Neural progenitor cell (in vitro differentiated cells): ENCODE data around the gene RBBP4. TPM values are rescaled to one million over a fixed set of nuclear protein-coding genes. Genes with fewer than 3 reads are reported as not detected.

ENCODE experiments used
- DNase-seq: peaks from one replicate; pipeline ENCODE4 v3.0.0-alpha.2; 2016; ENCODE audit warnings: low spot score
- H2AFZ ChIP-seq: fragments of 200-600 bp; sonication (generic); replicated peaks from 2 replicates; pipeline ENCODE4 v1.6.1; 2016; ENCODE audit warnings: antibody characterized with exemption
- H3F3A ChIP-seq: fragments of 200-600 bp; sonication (generic); 2 replicates; pipeline ENCODE4 v1.6.1; 2016; ENCODE audit warnings: antibody characterized with exemption, low read depth
- H3K27ac ChIP-seq: fragments of 200-600 bp; sonication (generic); 2 replicates; pipeline ENCODE4 v1.5.1; 2016; ENCODE audit warnings: mild to moderate bottlenecking
- H3K27me3 ChIP-seq: fragments of 200-600 bp; sonication (generic); 2 replicates; pipeline ENCODE4 v1.6.1; 2016; ENCODE audit warnings: mild to moderate bottlenecking, moderate library complexity
- H3K36me3 ChIP-seq: fragments of 200-600 bp; sonication (generic); 2 replicates; pipeline ENCODE4 v1.5.1; 2016
- H3K4me1 ChIP-seq: fragments of 200-600 bp; sonication (generic); 2 replicates; pipeline ENCODE4 v1.6.1; 2016; ENCODE audit warnings: mixed run types
- H3K4me2 ChIP-seq: fragments of 200-600 bp; sonication (generic); 2 replicates; pipeline ENCODE4 v1.6.1; 2016
- H3K4me3 ChIP-seq: fragments of 200-600 bp; sonication (generic); 2 replicates; pipeline ENCODE4 v1.5.1; 2016
- H3K79me2 ChIP-seq: fragments of 200-600 bp; sonication (generic); 2 replicates; pipeline ENCODE4 v1.6.1; 2016; ENCODE audit warnings: low read depth
- H3K9ac ChIP-seq: fragments of 200-600 bp; sonication (generic); 2 replicates; pipeline ENCODE4 v1.6.1; 2016
- H3K9me3 ChIP-seq: fragments of 200-600 bp; sonication (generic); 2 replicates; pipeline ENCODE4 v1.5.1; 2016; ENCODE audit warnings: low read depth
- H4K20me1 ChIP-seq: fragments of 200-600 bp; sonication (generic); 2 replicates; pipeline ENCODE4 v1.6.1; 2016; ENCODE audit warnings: low read depth
- H3K27ac Mint-ChIP-seq: 3 replicates; pipeline ENCODE4 v1.8.0; 2021; ENCODE audit warnings: mixed read lengths
- H3K27me3 Mint-ChIP-seq: 2 replicates; pipeline ENCODE4 v1.8.0; 2022; ENCODE audit warnings: low read depth, mild to moderate bottlenecking, inconsistent platforms, moderate library complexity, mixed read lengths; ENCODE audit not compliant: insufficient read depth
- H3K36me3 Mint-ChIP-seq: 3 replicates; pipeline ENCODE4 v1.8.0; 2021; ENCODE audit warnings: mixed read lengths
- H3K4me1 Mint-ChIP-seq: 3 replicates; pipeline ENCODE4 v1.8.0; 2021; ENCODE audit warnings: mixed read lengths
- H3K4me3 Mint-ChIP-seq: 3 replicates; pipeline ENCODE4 v1.8.0; 2021; ENCODE audit warnings: mild to moderate bottlenecking, moderate library complexity, mixed read lengths
- H3K9me3 Mint-ChIP-seq: 3 replicates; pipeline ENCODE4 v1.8.0; 2020; ENCODE audit warnings: mixed read lengths
- EZH2 ChIP-seq: fragments of 200-600 bp; sonication (generic); IDR thresholded peaks from 2 replicates; pipeline ENCODE4 v1.6.1; 2017; ENCODE audit warnings: antibody characterized with exemption, mild to moderate bottlenecking, moderate library complexity
- EZH2phosphoT487 ChIP-seq: fragments of 200-600 bp; sonication (generic); IDR thresholded peaks from 2 replicates; pipeline ENCODE4 v1.6.1; 2017; ENCODE audit warnings: antibody characterized with exemption
- total RNA-seq: library from RNA; depleted of rRNA; stranded (reverse); fragments of >200 nt; gene quantifications from 2 replicates; pipeline ENCODE4 v1.2.3, GENCODE V29; 2015; ENCODE audit warnings: low replicate concordance
- TF ChIP-seq, protein P1 (sequence below): fragments of 200-600 bp; sonication (generic); IDR thresholded peaks from 2 replicates; pipeline ENCODE4 v1.5.1; 2017; ENCODE audit warnings: antibody characterized with exemption, mild to moderate bottlenecking

Gene RBBP4
- total RNA-seq, 1 donor from 2014 or later = 474 TPM

DNA sequence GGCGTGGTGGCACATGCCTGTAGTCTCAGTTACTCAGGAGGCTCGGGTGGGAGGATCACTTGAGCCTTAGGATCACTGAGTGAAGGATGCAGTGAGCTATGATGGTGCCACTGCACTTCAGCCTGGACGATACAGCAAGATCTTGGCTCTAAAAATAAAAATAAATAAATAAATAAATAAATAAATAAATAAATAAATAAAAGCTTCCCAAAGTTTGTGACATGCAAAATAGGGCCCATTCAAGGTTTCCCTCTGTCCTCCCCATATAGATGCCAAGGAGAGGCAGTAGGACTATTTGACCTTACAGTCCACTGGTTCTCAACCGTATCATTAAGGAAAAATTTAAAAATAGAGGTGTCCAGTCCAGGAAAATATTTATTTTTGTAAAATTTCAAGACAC, 41.8 kb upstream of the RBBP4 start:
- DNase-seq = no peak
- Histone ChIP-seq H3F3A (peaks cover 5% of the 10 kb centered on the region), H3K79me2 (no peaks in the 10 kb centered on the region), H3K27ac (no peak overlapping the region), H3K27me3 (no peaks in the 10 kb centered on the region), H3K9ac (no peak overlapping the region), H4K20me1 (no peaks in the 10 kb centered on the region), H2AFZ (no peak overlapping the region), H3K4me1 (no peaks in the 10 kb centered on the region), H3K9me3 (no peaks in the 10 kb centered on the region), H3K4me3 (no peak overlapping the region), H3K4me2 (no peak overlapping the region), H3K36me3 (no peaks in the 10 kb centered on the region)
- Mint-ChIP-seq H3K4me1 (peaks cover 3% of the 10 kb centered on the region), H3K9me3 (no peaks in the 10 kb centered on the region), H3K36me3 (no peaks in the 10 kb centered on the region), H3K27ac (no peak overlapping the region), H3K27me3 (no peaks in the 10 kb centered on the region), H3K4me3 (no peak overlapping the region)
- TF ChIP-seq, protein P1, sequence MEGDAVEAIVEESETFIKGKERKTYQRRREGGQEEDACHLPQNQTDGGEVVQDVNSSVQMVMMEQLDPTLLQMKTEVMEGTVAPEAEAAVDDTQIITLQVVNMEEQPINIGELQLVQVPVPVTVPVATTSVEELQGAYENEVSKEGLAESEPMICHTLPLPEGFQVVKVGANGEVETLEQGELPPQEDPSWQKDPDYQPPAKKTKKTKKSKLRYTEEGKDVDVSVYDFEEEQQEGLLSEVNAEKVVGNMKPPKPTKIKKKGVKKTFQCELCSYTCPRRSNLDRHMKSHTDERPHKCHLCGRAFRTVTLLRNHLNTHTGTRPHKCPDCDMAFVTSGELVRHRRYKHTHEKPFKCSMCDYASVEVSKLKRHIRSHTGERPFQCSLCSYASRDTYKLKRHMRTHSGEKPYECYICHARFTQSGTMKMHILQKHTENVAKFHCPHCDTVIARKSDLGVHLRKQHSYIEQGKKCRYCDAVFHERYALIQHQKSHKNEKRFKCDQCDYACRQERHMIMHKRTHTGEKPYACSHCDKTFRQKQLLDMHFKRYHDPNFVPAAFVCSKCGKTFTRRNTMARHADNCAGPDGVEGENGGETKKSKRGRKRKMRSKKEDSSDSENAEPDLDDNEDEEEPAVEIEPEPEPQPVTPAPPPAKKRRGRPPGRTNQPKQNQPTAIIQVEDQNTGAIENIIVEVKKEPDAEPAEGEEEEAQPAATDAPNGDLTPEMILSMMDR = no peak
- TF ChIP-seq EZH2phosphoT487 (no peak), EZH2 (no peak)

- Mint-ChIP-seq H3K27me3 (no peaks in the 10 kb centered on the region), H3K9me3 (no peaks in the 10 kb centered on the region), H3K36me3 (no peaks in the 10 kb centered on the region), H3K27ac (no peak overlapping the region), H3K4me1 (peaks cover 3% of the 10 kb centered on the region), H3K4me3 (peak overlapping the region; percentile 63)
- Histone ChIP-seq H3K27me3 (no peaks in the 10 kb centered on the region), H3K9me3 (no peaks in the 10 kb centered on the region), H3K4me3 (peak overlapping the region; percentile 44), H3K27ac (no peak overlapping the region), H3K9ac (no peak overlapping the region), H4K20me1 (no peaks in the 10 kb centered on the region), H3K4me2 (peak overlapping the region; percentile 72), H3K36me3 (no peaks in the 10 kb centered on the region), H3F3A (peaks cover 5% of the 10 kb centered on the region), H3K79me2 (no peaks in the 10 kb centered on the region), H3K4me1 (no peaks in the 10 kb centered on the region), H2AFZ (peak overlapping the region; percentile 26)
- TF ChIP-seq EZH2 (no peak), EZH2phosphoT487 (no peak)
- TF ChIP-seq, protein P1 = no peak
- no peak for DNase-seq
These were observed 39.2 kb upstream of the RBBP4 start for GRCh38 chr1:32611859-32612188.

DNA sequence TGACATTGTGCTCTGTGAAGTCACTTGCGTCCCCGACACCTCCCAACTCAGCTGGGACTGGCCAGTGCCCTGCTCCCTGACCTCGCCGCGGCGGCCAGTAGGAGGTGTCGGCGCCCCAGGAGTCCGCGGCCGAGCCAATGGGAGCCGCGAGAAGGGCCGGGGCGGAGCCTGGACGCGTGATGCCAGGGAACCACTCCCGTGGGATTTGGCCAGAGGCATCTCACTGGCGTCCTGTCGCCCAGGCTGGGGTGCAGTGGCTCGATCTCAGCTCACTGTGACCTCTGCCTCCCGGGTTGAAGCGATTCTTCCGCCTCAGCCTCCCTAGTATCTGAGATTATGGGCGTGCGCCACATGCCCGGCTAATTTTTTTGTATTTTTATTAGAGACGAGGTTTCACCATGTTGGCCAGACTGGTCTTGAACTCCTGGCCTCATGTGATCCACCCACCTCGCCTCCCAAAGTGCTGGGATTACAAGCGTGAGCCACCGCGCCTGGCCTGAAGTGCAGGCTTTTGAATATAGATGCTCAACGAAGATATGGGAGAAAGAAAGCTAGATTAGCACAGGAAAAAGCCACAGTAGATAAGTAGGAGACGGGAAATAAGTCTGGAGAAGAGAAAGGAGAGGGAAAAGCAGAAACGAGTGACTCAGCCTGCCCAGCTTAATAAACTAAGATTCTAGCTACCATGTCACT, 38.7 kb upstream of the RBBP4 start:
- Histone ChIP-seq H3K36me3 (no peaks in the 10 kb centered on the region), H3K27ac (no peak overlapping the region), H2AFZ (peak overlapping the region; percentile 26), H3K9ac (no peak overlapping the region), H3K79me2 (no peaks in the 10 kb centered on the region), H3K9me3 (no peaks in the 10 kb centered on the region), H3K4me3 (peak overlapping the region; percentile 44), H3K4me1 (no peaks in the 10 kb centered on the region), H3K4me2 (peak overlapping the region; percentile 72), H3F3A (peaks cover 5% of the 10 kb centered on the region), H4K20me1 (no peaks in the 10 kb centered on the region), H3K27me3 (no peaks in the 10 kb centered on the region)
- Mint-ChIP-seq H3K36me3 (no peaks in the 10 kb centered on the region), H3K27me3 (no peaks in the 10 kb centered on the region), H3K27ac (no peak overlapping the region), H3K4me3 (peak overlapping the region; percentile 63), H3K4me1 (peaks cover 3% of the 10 kb centered on the region), H3K9me3 (no peaks in the 10 kb centered on the region)
- peak; percentile 91 for DNase-seq
- TF ChIP-seq EZH2 = no peak
- TF ChIP-seq, protein P1 = no peak
- no peak for TF ChIP-seq EZH2phosphoT487
